CD4-positive, alpha-beta T cell treated with Interleukin-17A for 1 hour (primary cell): ENCODE measurements around the gene CHGA.

Experiments used
- DNase-seq: peaks from one replicate; pipeline ENCODE4 v3.0.0-alpha.2; 2020

CHGA gene

GRCh38 chr14:92945959-92946846 is 23.3 kb downstream of the CHGA start:
- no peak for DNase-seq

GRCh38 chr14:92946847-92947545 is 24.0 kb downstream of the CHGA start:
- no peak for DNase-seq

- no peak for DNase-seq
These were observed 25.7 kb downstream of the CHGA start for GRCh38 chr14:92948647-92949046.

- no peak for DNase-seq
These were observed 26.7 kb downstream of the CHGA start for GRCh38 chr14:92949496-92950192.

- DNase-seq: no peak
These were observed 27.2 kb downstream of the CHGA start for GRCh38 chr14:92950193-92950540.

GRCh38 chr14:92950773-92951172 is 27.8 kb downstream of the CHGA start:
- DNase-seq: no peak

- no peak for DNase-seq
These were observed 28.3 kb downstream of the CHGA start for GRCh38 chr14:92951261-92951660.

GRCh38 chr14:92951912-92952471 is 29.0 kb downstream of the CHGA start:
- peak; percentile 76 for DNase-seq

- DNase-seq: no peak
These were observed 29.7 kb downstream of the CHGA start for GRCh38 chr14:92952481-92953298.

- DNase-seq: no peak
These were observed 30.6 kb downstream of the CHGA start for GRCh38 chr14:92953526-92953925.

- DNase-seq: no peak
These were observed 32.0 kb downstream of the CHGA start for GRCh38 chr14:92954933-92955332.

- DNase-seq: no peak
These were observed 32.4 kb downstream of the CHGA start for GRCh38 chr14:92955381-92955780.

GRCh38 chr14:92956961-92957360 is 34.0 kb downstream of the CHGA start:
- no peak for DNase-seq

GRCh38 chr14:92958373-92959188 is 35.6 kb downstream of the CHGA start:
- DNase-seq: no peak

- no peak for DNase-seq
These were observed 36.2 kb downstream of the CHGA start for GRCh38 chr14:92959189-92959531.

- no peak for DNase-seq
These were observed 37.1 kb downstream of the CHGA start for GRCh38 chr14:92959761-92960680.

- DNase-seq: no peak
These were observed 38.0 kb downstream of the CHGA start for GRCh38 chr14:92960706-92961566.

- DNase-seq: no peak
These were observed 38.6 kb downstream of the CHGA start for GRCh38 chr14:92961567-92961855.

- no peak for DNase-seq
These were observed 39.3 kb downstream of the CHGA start for GRCh38 chr14:92962031-92962830.
